Central memory CD4-positive, alpha-beta T cell (primary cell): ENCODE measurements around the gene STAMBPL1.
"Not testable (repeated sequence)": the region's sequence is repeated elsewhere in the genome, so short reads cannot be mapped to it uniquely, and the experiment has no call there.

Experiments
- DNase-seq: peaks from one replicate; pipeline ENCODE4 v3.0.0; 2022
- total RNA-seq, 3 experiments: gene quantifications; one replicate each; lab custom pipeline; 2026; lab: John Stamatoyannopoulos, UW

The STAMBPL1 gene
- total RNA-seq = 31.4 to 64.8 (median 52.9) reads per million in 3 experiments

GRCh38 chr10:88879534-88880281, at the start of gene STAMBPL1:
TSS of gene STAMBPL1 (plus strand) at chr10:88880245. CDS start at chr10:88901709, 21,464 bp downstream.
- peak; percentile 79 for DNase-seq

DNA sequence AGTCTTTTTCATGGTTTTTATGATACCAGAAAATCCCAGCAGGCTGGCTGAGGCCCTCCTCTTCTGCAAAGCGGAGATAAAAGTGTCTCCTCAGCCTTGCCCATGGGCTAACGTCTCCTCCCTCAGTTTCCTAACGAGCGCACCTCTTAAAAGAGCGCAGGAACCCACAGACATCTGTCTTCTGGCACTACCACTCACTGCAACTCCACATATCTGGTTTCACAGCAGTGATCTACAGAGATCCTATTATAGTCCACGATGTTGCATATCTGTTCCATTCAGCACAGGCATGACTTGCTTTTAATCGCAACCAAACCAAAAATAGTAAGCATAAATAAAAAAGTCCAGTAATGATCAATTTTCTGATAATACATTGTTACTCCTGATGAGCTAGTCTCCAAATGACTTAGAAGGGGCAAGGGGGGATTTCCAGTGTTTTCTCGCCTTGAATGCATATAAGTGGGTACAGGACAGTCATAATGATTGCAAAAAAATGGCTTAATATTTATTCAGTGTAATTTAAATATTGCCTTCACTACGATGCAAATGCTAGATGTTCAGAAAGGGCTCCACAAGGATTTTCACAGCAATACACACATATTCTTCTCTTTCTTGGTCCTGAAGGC, 49.3 kb upstream of the STAMBPL1 start:
- DNase-seq = no peak

GRCh38 chr10:88831709-88832108, 48.3 kb upstream of the STAMBPL1 start:
- DNase-seq = peak; percentile 59

DNA sequence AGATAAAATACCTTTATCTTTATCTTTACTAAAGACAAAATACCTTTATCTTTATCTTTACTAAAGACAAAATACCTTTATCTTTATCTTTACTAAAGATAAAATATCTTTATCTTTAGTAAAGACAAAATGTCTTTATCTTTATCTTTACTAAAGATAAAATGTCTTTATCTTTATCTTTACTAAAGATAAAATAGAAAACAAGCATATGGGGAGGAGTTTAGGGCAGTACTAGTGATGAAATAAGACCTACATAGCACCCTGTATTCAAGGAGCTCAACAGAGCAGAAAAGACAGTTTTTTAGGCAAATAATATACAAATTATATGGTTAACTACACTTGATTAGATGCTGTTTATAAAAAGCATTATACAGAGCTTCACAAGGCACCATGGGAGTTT, 47.7 kb upstream of the STAMBPL1 start:
- no peak for DNase-seq

- DNase-seq = no peak
Measured at GRCh38 chr10:88833156-88833555, 46.9 kb upstream of the STAMBPL1 start.

DNA sequence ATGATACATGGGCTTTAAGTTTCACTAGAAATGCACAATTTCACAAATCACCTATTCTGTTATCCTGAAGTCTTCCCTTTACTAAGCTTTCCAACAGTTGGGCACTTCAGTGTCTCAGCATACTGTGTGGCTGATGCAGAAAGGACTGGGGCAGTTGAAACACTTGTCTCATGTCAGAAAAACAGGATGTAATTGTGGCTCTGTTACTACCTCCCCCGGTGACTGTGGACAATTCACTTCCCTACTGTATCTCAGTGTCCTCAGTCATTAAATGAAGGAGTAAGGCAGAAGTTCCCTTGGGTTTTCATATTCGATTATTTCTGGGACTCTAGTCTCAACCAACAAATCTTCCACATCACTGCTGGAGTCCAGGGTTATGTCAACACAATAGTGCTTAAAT, 46.3 kb upstream of the STAMBPL1 start:
- no peak for DNase-seq

DNA sequence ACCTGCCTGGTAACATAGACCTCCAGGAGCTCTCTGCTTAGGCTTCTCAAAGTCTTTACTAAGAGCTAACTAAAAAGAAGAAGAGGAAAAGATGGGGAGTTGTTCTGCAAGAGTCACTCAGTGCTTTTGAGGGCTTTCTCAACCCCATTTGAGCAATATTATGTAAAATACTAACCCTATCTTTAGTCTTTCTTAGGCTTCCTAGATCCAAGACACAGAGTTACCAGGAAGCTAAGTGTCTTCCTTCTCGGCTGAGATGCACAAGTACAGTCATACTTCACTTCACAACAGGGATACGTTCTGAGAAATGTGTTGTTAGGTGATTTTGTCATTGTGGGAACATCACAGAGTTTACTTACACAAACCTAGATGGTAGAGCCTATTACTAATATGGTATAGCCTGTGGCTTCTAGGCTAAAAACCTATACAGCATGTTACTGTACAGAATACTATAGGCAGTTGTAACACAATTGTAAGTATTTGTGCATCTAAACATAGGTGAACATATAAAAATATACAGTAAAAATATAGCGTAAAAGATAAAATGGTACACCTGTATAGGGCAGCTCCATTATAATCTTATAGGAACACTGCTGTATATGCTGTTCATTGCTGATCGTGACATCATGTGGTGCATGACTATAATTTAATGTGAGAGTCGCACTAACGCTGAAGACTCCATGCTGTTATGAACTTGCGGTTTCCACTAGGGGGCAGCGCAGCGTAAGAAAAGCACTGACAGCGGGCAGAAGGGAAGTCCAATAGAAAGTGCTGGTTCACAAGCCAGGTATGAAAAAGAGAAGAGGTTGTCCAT, 44.7 kb upstream of the STAMBPL1 start:
- peak; percentile 79 for DNase-seq

- DNase-seq = no peak
Measured at GRCh38 chr10:88835910-88836221, 44.2 kb upstream of the STAMBPL1 start.

DNA sequence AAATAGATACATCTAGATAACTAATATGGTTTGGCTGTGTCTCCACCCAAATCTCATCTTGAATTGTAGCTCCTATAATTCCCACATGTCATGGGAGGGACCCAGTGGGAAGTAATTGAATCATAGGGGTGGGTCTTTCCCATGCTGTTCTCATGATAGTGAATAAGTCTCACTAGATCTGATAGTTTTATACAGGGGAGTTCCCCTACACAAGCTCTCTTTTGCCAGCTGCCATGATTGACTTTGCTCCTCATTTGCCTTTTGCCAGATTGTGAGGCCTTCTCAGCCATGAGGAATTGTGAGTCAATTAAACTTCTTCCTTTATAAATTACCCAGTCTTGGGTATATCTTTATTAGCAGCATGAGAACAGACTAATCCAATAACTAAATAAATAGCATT, 42.4 kb upstream of the STAMBPL1 start:
- DNase-seq = not testable (repeated sequence)

DNA sequence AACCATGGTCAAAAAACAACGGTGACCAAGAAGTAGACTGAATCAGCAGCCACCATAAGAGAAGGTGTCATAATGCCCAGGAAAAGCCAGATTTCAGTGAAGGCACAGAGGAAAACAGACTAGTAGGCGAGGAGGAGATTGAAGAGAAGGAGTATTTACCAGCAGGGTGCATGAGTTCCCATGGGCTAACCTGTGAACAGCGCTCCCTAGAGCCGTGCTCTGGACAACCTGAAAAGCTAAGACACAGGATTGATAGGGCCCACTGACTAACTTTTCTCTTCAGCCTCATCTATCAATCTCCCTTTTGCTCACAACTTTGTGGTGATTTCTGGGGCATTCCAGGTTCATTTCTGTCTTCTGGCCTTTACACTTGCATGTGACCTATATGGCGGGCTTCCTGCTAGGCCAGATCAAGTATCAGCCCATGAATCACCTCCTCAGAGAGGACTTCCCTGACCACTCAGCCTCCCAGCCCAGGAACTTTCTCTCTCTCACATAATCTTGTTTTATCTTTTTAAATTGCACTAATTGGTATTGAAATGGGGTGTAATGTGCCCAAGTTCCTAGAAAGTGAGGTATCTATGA, 41.2 kb upstream of the STAMBPL1 start:
- no peak for DNase-seq

DNA sequence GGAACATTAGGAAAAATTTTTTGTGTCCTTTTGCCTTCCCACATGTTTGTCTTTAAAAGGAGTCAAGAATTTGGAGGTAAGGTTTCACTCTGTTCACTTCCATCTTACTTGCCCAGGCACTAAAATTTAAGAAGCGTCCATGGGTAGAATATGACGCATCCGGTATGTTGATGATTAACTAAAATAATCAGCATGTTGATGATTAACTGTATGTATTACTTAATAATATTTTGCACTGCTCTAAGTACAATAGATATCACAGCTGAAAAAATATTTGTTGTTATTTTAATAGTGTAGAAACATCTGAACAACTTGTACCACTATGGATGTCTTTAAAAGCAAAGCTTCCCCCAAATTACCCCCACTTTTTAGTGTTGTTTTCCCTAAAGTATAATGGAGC, 39.9 kb upstream of the STAMBPL1 start:
- DNase-seq = no peak

DNA sequence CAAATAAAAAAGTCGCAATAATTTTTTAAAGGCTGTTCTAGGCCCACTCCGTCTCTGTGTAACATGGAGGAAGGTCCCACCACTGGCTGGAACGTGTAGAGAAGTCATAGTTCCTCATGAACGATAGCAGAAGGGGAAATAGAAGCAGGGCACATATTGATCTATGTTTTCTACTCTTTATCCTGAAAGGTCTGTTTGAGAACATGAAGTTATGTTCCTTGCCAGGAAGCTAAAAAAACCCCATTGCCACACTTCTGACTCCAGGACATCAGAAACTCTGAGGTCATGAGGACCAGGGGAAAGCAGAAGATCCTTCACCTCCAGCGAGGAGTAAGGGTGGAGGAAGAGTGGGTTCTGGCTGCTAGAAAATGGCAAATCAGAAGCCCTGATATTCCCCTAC, 39.2 kb upstream of the STAMBPL1 start:
- no peak for DNase-seq

GRCh38 chr10:88841316-88842111, 38.5 kb upstream of the STAMBPL1 start:
- DNase-seq = no peak

DNA sequence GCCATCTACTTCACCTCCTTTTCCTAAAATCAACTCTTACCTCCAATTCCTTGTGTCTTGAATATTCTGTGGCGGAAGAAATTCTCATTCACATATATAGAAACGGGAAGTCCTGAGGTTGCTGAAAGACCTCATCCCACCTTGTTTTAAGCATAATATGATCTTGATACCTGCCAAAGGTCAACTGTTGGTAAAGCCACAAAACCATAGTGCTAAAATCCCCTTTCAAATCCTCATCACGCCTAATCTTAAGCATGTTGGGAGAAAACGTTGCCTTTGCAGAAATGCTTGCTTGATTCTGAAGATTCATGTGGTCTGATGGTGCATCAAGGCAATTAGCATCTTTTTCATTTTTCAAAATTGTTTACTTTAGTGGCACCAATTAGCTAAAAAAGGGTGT, 36.9 kb upstream of the STAMBPL1 start:
- no peak for DNase-seq

- DNase-seq = no peak
Measured at GRCh38 chr10:88848499-88848898, 31.5 kb upstream of the STAMBPL1 start.

- DNase-seq = no peak
Measured at GRCh38 chr10:88849234-88849633, 30.8 kb upstream of the STAMBPL1 start.

DNA sequence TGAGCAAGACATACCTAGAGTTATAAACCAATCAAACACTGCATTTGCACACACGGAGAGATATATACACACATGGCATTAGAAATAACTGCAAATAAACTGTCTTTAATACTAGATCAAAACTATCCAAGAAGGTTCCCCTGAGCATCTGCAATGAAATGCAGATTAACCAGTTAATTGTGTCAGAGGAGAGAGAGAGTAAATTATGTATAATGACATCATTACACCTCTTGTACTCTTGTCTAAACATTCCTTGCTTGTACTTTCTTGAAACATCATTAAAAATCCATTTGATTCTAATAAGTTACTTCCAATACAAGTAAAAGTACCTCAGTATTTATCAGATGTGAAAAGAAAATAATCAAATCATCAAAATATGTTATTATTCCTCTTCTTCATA, 29.3 kb upstream of the STAMBPL1 start:
- DNase-seq = no peak

GRCh38 chr10:88851706-88852105, 28.3 kb upstream of the STAMBPL1 start, which contains the start of gene ANKRD22:
TSS of gene ANKRD22 (minus strand) at chr10:88851844. CDS start at chr10:88851607, 237 bp downstream.
- no peak for DNase-seq

- DNase-seq = no peak
Measured at GRCh38 chr10:88852327-88852726, 27.7 kb upstream of the STAMBPL1 start.

DNA sequence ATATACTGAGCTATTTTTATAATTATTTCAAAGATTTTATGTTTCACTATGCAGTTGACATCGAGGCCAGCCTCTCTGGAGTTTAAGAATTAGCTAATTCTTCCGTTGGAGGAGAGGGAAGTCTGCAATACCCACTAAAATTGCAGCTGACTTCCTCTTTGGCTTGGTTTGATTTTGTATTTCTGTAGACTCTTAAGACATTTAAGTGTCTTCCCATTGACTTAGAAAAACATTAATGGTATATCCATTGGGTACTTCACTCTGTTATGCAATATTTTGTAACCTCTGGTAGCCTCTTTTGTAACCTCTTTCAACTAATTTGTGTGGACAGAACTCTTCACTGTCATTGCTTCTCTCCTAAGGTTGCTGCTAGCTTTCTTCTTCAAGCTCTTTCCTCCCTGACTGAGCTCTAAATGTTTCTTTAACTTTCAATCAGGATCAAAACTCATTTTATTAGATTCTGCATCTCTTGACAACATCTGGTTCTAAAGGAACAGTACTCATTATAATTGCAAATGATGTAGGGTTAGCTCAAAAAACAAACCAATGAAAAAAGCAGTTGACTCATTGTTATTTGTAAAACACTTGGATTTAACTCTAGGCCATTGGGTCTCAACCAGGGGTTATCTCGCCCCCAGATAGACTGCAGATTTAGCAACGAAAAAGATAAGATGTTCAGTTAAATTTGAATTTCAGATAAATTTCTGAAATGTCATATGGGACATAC, 26.7 kb upstream of the STAMBPL1 start:
- DNase-seq = no peak

DNA sequence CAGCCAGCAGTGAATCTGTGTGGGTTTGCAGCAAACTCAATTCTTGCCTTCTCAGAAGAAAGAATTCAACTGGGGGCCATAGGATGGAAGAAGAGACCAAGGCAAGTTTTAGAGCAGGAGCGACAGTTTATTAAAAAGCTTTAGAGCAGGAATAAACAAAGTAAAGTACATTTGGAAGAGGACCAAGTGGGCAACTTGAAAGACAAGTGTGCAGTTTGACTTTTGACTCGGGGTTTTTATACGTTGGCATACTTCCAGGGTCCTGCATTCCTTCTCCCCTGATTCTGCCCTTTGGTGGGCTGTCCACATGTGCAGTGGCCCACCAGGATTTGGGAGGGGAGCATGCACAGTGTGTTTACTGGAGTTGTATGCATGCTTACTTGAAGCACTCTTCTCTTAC, 25.4 kb upstream of the STAMBPL1 start:
- DNase-seq = no peak

DNA sequence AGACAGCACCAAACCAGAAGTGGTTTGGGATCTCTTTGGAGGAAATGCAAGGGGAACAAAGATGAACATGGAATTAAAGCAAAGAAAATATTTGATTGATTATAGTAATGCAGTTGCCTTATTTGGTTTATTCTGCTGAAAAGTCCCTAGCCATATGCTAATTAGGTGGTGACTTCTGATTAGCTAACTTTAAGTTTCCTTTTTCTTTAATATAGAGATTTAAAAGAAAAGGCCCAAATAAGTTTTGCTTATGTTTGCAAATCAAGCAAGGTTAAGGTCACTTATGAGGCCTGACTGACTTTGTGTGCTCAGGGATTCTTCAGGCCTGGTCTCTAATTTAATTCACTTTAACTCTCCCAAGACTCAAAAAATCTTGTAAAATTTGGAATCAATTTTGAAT, 22.2 kb upstream of the STAMBPL1 start:
- DNase-seq = no peak
